Glutamatergic neuron (in vitro differentiated cells): Measurements from ENCODE around the gene MYO1B. TPM values are rescaled to one million over a fixed set of nuclear protein-coding genes. Genes with fewer than 3 reads are reported as not detected.

Source experiments
- DNase-seq: peaks from one replicate; pipeline ENCODE4 v3.0.0; 2022
- H3K27ac Mint-ChIP-seq: one replicate; pipeline ENCODE4 v1.8.0; 2020; ENCODE audit warnings: mild to moderate bottlenecking, mixed read lengths, inconsistent platforms; ENCODE audit not compliant: unreplicated experiment
- H3K27me3 Mint-ChIP-seq: one replicate; pipeline ENCODE4 v1.8.0; 2020; ENCODE audit warnings: mild to moderate bottlenecking, moderate library complexity, mixed read lengths, inconsistent platforms; ENCODE audit not compliant: unreplicated experiment
- H3K36me3 Mint-ChIP-seq: one replicate; pipeline ENCODE4 v1.8.0; 2020; ENCODE audit warnings: mild to moderate bottlenecking, mixed read lengths, inconsistent platforms; ENCODE audit not compliant: unreplicated experiment
- H3K4me1 Mint-ChIP-seq: one replicate; pipeline ENCODE4 v1.8.0; 2020; ENCODE audit warnings: mild to moderate bottlenecking, low read depth, mixed read lengths, inconsistent platforms; ENCODE audit not compliant: unreplicated experiment
- H3K4me3 Mint-ChIP-seq: one replicate; pipeline ENCODE4 v1.8.0; 2020; ENCODE audit warnings: mild to moderate bottlenecking, mixed read lengths, inconsistent platforms; ENCODE audit not compliant: unreplicated experiment
- H3K9me3 Mint-ChIP-seq: one replicate; pipeline ENCODE4 v1.8.0; 2020; ENCODE audit warnings: mild to moderate bottlenecking, moderate library complexity, mixed read lengths, inconsistent platforms; ENCODE audit not compliant: unreplicated experiment
- total RNA-seq: library from RNA; stranded (reverse); fragmentation: NEBNext Ultra II Directional; extraction: Animal tissue kit (Norgen Biotek cat#: 25700); gene quantifications from one replicate; pipeline ENCODE4 v1.2.1, GENCODE V29; 2021; ENCODE audit not compliant: unreplicated experiment
- TF ChIP-seq, protein P1 (sequence below): fragments of 200-600 bp; sonication (generic); IDR thresholded peaks from one replicate; pipeline ENCODE4 v1.5.0; 2021; ENCODE audit not compliant: partially characterized antibody, unreplicated experiment

MYO1B gene
- total RNA-seq, 1 donor from 2014 or later = 129 TPM

DNA sequence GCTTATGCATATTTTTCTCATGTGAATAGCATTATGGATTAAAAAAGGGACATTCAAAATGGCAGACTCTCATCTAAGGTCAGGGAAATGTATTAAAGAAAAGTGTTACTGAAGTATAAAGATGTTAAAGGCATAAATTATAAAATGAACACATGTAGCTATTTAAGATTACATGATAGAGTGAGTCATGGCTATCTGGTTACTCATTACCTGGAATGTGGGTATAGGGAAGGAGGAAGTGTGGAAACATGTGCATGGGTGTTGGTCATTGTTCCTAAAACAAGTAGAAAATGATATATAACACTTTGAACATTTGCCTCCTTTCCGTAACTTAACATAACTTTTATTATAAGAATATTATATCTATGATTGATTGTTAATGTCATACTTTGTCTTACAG is 66.4 kb downstream of the MYO1B start:
- no peak for DNase-seq
- peaks cover 2% of the 10 kb centered on the region for H3K27me3 Mint-ChIP-seq
- H3K4me1 Mint-ChIP-seq = peaks cover under 1% of the 10 kb centered on the region
- no peaks in the 10 kb centered on the region for H3K36me3 Mint-ChIP-seq
- H3K27ac Mint-ChIP-seq = no peak overlapping the region
- TF ChIP-seq, protein P1, sequence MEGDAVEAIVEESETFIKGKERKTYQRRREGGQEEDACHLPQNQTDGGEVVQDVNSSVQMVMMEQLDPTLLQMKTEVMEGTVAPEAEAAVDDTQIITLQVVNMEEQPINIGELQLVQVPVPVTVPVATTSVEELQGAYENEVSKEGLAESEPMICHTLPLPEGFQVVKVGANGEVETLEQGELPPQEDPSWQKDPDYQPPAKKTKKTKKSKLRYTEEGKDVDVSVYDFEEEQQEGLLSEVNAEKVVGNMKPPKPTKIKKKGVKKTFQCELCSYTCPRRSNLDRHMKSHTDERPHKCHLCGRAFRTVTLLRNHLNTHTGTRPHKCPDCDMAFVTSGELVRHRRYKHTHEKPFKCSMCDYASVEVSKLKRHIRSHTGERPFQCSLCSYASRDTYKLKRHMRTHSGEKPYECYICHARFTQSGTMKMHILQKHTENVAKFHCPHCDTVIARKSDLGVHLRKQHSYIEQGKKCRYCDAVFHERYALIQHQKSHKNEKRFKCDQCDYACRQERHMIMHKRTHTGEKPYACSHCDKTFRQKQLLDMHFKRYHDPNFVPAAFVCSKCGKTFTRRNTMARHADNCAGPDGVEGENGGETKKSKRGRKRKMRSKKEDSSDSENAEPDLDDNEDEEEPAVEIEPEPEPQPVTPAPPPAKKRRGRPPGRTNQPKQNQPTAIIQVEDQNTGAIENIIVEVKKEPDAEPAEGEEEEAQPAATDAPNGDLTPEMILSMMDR = no peak
- H3K4me3 Mint-ChIP-seq = no peak overlapping the region
- H3K9me3 Mint-ChIP-seq = no peaks in the 10 kb centered on the region

DNA sequence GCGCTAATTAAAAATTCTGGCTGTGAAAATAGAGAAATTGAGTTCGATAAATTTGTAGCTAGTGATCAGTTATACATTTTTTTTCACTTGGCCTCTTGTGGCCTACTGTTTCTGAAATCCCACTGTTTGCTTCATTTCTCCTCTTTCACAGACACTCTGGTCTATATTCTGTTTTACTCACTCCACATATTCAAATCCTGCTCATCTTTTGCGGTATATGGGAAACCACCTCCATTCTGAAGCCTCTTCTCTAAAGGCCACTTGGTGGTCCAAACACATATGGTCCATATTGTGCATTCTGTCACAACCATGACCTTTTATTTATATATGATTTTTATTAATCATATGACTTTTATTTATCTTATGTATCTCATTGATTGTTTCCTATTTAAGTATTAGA is 67.0 kb downstream of the MYO1B start:
- no peaks in the 10 kb centered on the region for H3K9me3 Mint-ChIP-seq
- no peak for DNase-seq
- H3K36me3 Mint-ChIP-seq = no peaks in the 10 kb centered on the region
- H3K4me3 Mint-ChIP-seq = no peak overlapping the region
- H3K27me3 Mint-ChIP-seq = peaks cover 3% of the 10 kb centered on the region
- peaks cover 5% of the 10 kb centered on the region for H3K4me1 Mint-ChIP-seq
- H3K27ac Mint-ChIP-seq = no peak overlapping the region
- TF ChIP-seq, protein P1 = no peak

DNA sequence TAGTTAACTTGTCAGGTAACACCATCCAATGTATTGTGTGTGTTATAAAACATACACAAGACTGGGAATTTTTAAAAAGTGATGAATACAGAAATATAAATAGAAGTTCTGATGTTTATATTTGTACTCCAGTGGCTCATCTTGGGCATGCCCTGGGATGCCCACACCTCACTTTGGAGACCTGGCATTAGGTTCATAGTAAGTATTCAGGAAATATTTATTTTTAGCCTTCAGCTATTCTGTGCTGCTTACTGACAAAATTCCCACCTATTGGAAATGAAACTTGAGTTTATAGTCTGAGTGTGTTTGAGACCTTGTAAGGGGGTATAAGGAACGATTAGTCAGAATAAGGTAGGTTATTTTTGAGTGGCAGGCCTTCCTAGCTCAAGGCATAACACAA is 67.5 kb downstream of the MYO1B start:
- TF ChIP-seq, protein P1 = no peak
- H3K9me3 Mint-ChIP-seq = no peaks in the 10 kb centered on the region
- H3K4me3 Mint-ChIP-seq = no peak overlapping the region
- peaks cover 5% of the 10 kb centered on the region for H3K4me1 Mint-ChIP-seq
- no peak for DNase-seq
- H3K36me3 Mint-ChIP-seq = no peaks in the 10 kb centered on the region
- no peak overlapping the region for H3K27ac Mint-ChIP-seq
- H3K27me3 Mint-ChIP-seq = peaks cover 3% of the 10 kb centered on the region

DNA sequence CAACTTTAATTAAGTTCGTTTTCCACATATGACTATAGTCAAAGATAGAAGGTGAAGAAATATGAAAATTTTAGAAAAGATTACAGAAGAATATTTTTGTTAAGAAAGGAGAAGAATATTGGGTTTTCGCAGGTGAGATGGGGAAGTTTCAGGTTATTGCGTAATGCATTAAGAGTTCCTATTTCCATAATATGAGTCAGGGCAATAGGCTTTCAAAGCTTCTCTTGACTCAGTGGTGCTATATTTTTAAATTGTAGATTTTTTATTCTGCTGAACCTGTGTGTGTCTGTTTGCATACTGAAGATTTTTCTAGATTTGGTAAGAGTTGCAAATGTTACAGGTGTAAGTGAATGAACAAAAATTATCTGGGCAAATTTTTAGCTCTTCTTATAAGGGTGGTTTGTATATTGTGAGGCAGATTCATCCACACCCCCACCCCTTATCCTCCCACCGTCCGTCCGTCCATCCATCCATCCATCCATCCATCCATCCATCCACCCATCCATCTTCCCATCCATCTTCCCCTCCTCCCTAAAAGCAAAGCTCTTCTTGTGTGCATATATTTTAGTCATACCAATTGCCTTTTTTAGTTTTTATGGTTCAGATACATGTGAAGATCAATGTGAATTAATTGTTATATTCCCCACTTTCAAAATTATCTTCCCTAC is 69.6 kb downstream of the MYO1B start:
- Mint-ChIP-seq H3K9me3 (no peaks in the 10 kb centered on the region), H3K4me1 (peaks cover 17% of the 10 kb centered on the region), H3K27ac (no peak overlapping the region), H3K36me3 (no peaks in the 10 kb centered on the region), H3K27me3 (peaks cover 6% of the 10 kb centered on the region), H3K4me3 (no peak overlapping the region)
- TF ChIP-seq, protein P1 = no peak
- DNase-seq = no peak

- Mint-ChIP-seq H3K4me1 (peaks cover 21% of the 10 kb centered on the region), H3K4me3 (no peak overlapping the region), H3K27ac (no peak overlapping the region), H3K36me3 (no peaks in the 10 kb centered on the region), H3K9me3 (no peaks in the 10 kb centered on the region), H3K27me3 (peaks cover 6% of the 10 kb centered on the region)
- DNase-seq = no peak
- TF ChIP-seq, protein P1 = no peak
Observed at GRCh38 chr2:191315365-191315752, 70.2 kb downstream of the MYO1B start.
